Natural killer cell (primary cell): Measurements from ENCODE around the gene CDH13. TPM values are rescaled to one million over a fixed set of nuclear protein-coding genes. Genes with fewer than 3 reads are reported as not detected.

Source experiments
- ATAC-seq, 3 donors: fragments of 150-1000 bp in 2 of 3; fragments of 200-7000 bp in 1 of 3; cut with Tn5 transposase; 1 replicate in 1 of 3; 2 replicates in 2 of 3; pipeline ENCODE4 v1.10.0; 2021; ENCODE audit warnings: mild to moderate bottlenecking in 2 of 3, moderate library complexity in 2 of 3
- DNase-seq, 2 donors: peaks; one replicate each; pipeline versions ENCODE4 v3.0.0 to v3.0.0-alpha.2; 2013 to 2021; ENCODE audit warnings: mixed read lengths in 1 of 2
- H3K27ac ChIP-seq: one replicate; pipeline ENCODE4 v1.5.1; 2013; ENCODE audit warnings: mild to moderate bottlenecking, low read length
- H3K27me3 ChIP-seq: one replicate; pipeline ENCODE4 v1.6.1; 2013; ENCODE audit warnings: low read length; ENCODE audit not compliant: control insufficient read depth, insufficient read depth
- H3K36me3 ChIP-seq: one replicate; pipeline ENCODE4 v1.6.1; 2013; ENCODE audit warnings: low read length; ENCODE audit not compliant: control insufficient read depth, insufficient read depth
- H3K4me1 ChIP-seq: one replicate; pipeline ENCODE4 v1.6.1; 2013; ENCODE audit warnings: low read length; ENCODE audit not compliant: control insufficient read depth, insufficient read depth
- H3K4me3 ChIP-seq: one replicate; pipeline ENCODE4 v1.5.1; 2013; ENCODE audit warnings: low read length
- H3K9me3 ChIP-seq: one replicate; pipeline ENCODE4 v1.6.1; 2013; ENCODE audit warnings: low read length; ENCODE audit not compliant: control insufficient read depth, insufficient read depth
- H3K27ac Mint-ChIP-seq, 2 donors: one replicate each; pipeline ENCODE4 v1.8.0; 2022; ENCODE audit warnings: mild to moderate bottlenecking in 2 of 2, mixed read lengths in 2 of 2, moderate library complexity in 1 of 2
- H3K27me3 Mint-ChIP-seq, 2 donors: one replicate each; pipeline ENCODE4 v1.8.0; 2022; ENCODE audit warnings: low read depth in 2 of 2, mixed read lengths in 2 of 2
- H3K36me3 Mint-ChIP-seq: one replicate; pipeline ENCODE4 v1.8.0; 2022; ENCODE audit warnings: mixed read lengths
- H3K4me1 Mint-ChIP-seq, 2 donors: one replicate each; pipeline ENCODE4 v1.8.0; 2022; ENCODE audit warnings: mixed read lengths in 2 of 2
- H3K4me3 Mint-ChIP-seq: one replicate; pipeline ENCODE4 v1.8.0; 2022; ENCODE audit warnings: mild to moderate bottlenecking, moderate library complexity, mixed read lengths
- H3K9me3 Mint-ChIP-seq, 2 donors: one replicate each; pipeline ENCODE4 v1.8.0; 2022; ENCODE audit warnings: mixed read lengths in 2 of 2
- WGBS: methylation state at CpG from one replicate; pipeline ENCODE4 v1.1.7; 2013; ENCODE audit warnings: missing lambda C conversion rate; ENCODE audit not compliant: insufficient coverage; 5-methylcytosine and 5-hydroxymethylcytosine counted together
- intact Hi-C: fragments of 100-400 bp; cut with micrococcal nuclease; formaldehyde crosslinking; loops from one replicate; pipeline ENCODE4 v1.14.2; 2022
- total RNA-seq, 4 donors: library from RNA; stranded (reverse); fragments of 120-200 nt in 1 of 4; gene quantifications; one replicate each; pipeline versions ENCODE4 v1.2.3 to v1.2.4, GENCODE V29; 2013 to 2022
- TF ChIP-seq, protein P1 (sequence below): fragments of 200-600 bp; IDR thresholded peaks from one replicate; pipeline ENCODE4 v1.8.0; 2022; ENCODE audit warnings: antibody characterized with exemption

CDH13 gene
- total RNA-seq, 3 donors from 2014 or later (not counting 1 experiment from before 2014, with no cell fraction given), result not detected

- Histone ChIP-seq H3K27ac (no peak overlapping the region), H3K4me1 (no peaks in the 10 kb centered on the region), H3K27me3 (no peaks in the 10 kb centered on the region), H3K4me3 (no peak overlapping the region), H3K36me3 (no peaks in the 10 kb centered on the region), H3K9me3 (no peaks in the 10 kb centered on the region)
- WGBS, result 88% methylated on average over 3 of the region's 3 CpGs
- H3K4me1 Mint-ChIP-seq, result peaks cover 0 to 7% of the 10 kb centered on the region in 2 donors
- H3K27ac Mint-ChIP-seq, result no peak overlapping the region
- H3K27me3 Mint-ChIP-seq, result peaks cover 4 to 18% of the 10 kb centered on the region in 2 donors
- TF ChIP-seq, protein P1, sequence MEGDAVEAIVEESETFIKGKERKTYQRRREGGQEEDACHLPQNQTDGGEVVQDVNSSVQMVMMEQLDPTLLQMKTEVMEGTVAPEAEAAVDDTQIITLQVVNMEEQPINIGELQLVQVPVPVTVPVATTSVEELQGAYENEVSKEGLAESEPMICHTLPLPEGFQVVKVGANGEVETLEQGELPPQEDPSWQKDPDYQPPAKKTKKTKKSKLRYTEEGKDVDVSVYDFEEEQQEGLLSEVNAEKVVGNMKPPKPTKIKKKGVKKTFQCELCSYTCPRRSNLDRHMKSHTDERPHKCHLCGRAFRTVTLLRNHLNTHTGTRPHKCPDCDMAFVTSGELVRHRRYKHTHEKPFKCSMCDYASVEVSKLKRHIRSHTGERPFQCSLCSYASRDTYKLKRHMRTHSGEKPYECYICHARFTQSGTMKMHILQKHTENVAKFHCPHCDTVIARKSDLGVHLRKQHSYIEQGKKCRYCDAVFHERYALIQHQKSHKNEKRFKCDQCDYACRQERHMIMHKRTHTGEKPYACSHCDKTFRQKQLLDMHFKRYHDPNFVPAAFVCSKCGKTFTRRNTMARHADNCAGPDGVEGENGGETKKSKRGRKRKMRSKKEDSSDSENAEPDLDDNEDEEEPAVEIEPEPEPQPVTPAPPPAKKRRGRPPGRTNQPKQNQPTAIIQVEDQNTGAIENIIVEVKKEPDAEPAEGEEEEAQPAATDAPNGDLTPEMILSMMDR, result no peak
- intact Hi-C loops, result loop anchor here (10.0 kb wide), 1 partner anchor 372 kb away; no protein-coding TSS in a partner anchor
- ATAC-seq (no peak), DNase-seq (no peak)
- no peaks in the 10 kb centered on the region for H3K36me3 Mint-ChIP-seq
- no peaks in the 10 kb centered on the region for H3K9me3 Mint-ChIP-seq
- H3K4me3 Mint-ChIP-seq, result no peak overlapping the region
Observed at GRCh38 chr16:82636485-82636884, 9.7 kb downstream of the CDH13 start.

DNA sequence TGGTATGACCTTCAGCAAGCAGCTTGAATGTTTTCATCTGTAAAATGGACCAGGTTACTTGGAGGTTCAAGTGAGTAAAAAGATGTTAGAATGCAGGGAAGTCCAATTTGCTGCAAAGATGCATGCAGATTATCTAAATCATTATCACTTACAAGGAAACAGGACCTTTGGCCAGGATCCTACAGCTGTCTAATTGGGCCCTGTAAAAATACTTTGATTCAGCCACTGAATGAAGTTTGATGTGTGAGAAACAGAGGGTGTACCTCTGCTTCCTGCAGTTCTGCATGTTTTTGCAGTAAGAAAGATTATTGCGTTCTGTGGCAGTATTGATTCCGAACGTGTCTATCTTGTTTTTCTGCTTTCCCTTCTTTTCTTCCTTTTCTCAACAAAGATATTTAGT is 10.2 kb downstream of the CDH13 start:
- H3K4me3 ChIP-seq, result no peak overlapping the region
- Mint-ChIP-seq H3K4me3 (no peak overlapping the region), H3K36me3 (no peaks in the 10 kb centered on the region), H3K27me3 (peaks cover 4 to 17% of the 10 kb centered on the region in 2 donors), H3K9me3 (no peaks in the 10 kb centered on the region), H3K4me1 (peaks cover 0 to 9% of the 10 kb centered on the region in 2 donors), H3K27ac (no peak overlapping the region)
- DNase-seq, result no peak
- WGBS, result 90% methylated on average over 2 of the region's 3 CpGs
- TF ChIP-seq, protein P1, result no peak
- ATAC-seq, result no peak
- no peaks in the 10 kb centered on the region for H3K36me3 ChIP-seq
- no peak overlapping the region for H3K27ac ChIP-seq
- H3K9me3 ChIP-seq, result no peaks in the 10 kb centered on the region
- no peaks in the 10 kb centered on the region for H3K4me1 ChIP-seq
- no peaks in the 10 kb centered on the region for H3K27me3 ChIP-seq
- intact Hi-C loops, result loop anchor here (10.0 kb wide), 1 partner anchor 372 kb away; no protein-coding TSS in a partner anchor

GRCh38 chr16:82638095-82638798 is 11.5 kb downstream of the CDH13 start:
- Histone ChIP-seq H3K27me3 (no peaks in the 10 kb centered on the region), H3K9me3 (no peaks in the 10 kb centered on the region), H3K36me3 (no peaks in the 10 kb centered on the region), H3K4me3 (no peak overlapping the region), H3K27ac (no peak overlapping the region), H3K4me1 (no peaks in the 10 kb centered on the region)
- WGBS, result 71% methylated on average over 4 of the region's 4 CpGs
- H3K27ac Mint-ChIP-seq, result no peak overlapping the region
- no peaks in the 10 kb centered on the region for H3K9me3 Mint-ChIP-seq
- H3K36me3 Mint-ChIP-seq, result no peaks in the 10 kb centered on the region
- intact Hi-C loops, result loop anchor here (10.0 kb wide), 1 partner anchor 373 kb away; no protein-coding TSS in a partner anchor
- no peak for DNase-seq
- H3K27me3 Mint-ChIP-seq, result peaks cover 4 to 12% of the 10 kb centered on the region in 2 donors
- H3K4me1 Mint-ChIP-seq, result peaks cover 0 to 9% of the 10 kb centered on the region in 2 donors
- no peak for ATAC-seq
- H3K4me3 Mint-ChIP-seq, result no peak overlapping the region
- TF ChIP-seq, protein P1, result no peak
